Right hindlimb (tissue), 1 donor: ENCODE data around the gene PCK2.

ENCODE experiments used
- DNase-seq: peaks from one replicate; pipeline ENCODE4 v3.0.0-alpha.2; 2018

PCK2 gene

GRCh38 chr14:24062216-24062980 is 31.7 kb upstream of the PCK2 start:
- no peak for DNase-seq

GRCh38 chr14:24063263-24063836 is 30.8 kb upstream of the PCK2 start:
- DNase-seq = no peak

- no peak for DNase-seq
Observed at GRCh38 chr14:24064091-24064795, 29.9 kb upstream of the PCK2 start.

- DNase-seq = no peak
Observed at GRCh38 chr14:24064856-24065255, 29.3 kb upstream of the PCK2 start.

- DNase-seq = no peak
Observed at GRCh38 chr14:24065408-24065807, 28.7 kb upstream of the PCK2 start.

GRCh38 chr14:24066496-24067132 is 27.5 kb upstream of the PCK2 start:
- DNase-seq = no peak

GRCh38 chr14:24067133-24068082 is 26.7 kb upstream of the PCK2 start:
- no peak for DNase-seq

- DNase-seq = no peak
Observed at GRCh38 chr14:24068711-24069410, 25.2 kb upstream of the PCK2 start.

- DNase-seq = no peak
Observed at GRCh38 chr14:24069411-24069735, 24.7 kb upstream of the PCK2 start.

GRCh38 chr14:24070285-24071143 is 23.6 kb upstream of the PCK2 start:
- no peak for DNase-seq

- no peak for DNase-seq
Observed at GRCh38 chr14:24071144-24071697, 22.9 kb upstream of the PCK2 start, which contains the start of gene CPNE6. TSS of gene CPNE6 (plus strand) at chr14:24071562. CDS start at chr14:24072937, 1,375 bp downstream.

- DNase-seq = no peak
Observed at GRCh38 chr14:24071836-24072430, 22.2 kb upstream of the PCK2 start.

GRCh38 chr14:24072436-24072835 is 21.7 kb upstream of the PCK2 start:
- no peak for DNase-seq

GRCh38 chr14:24072881-24073877 is 20.9 kb upstream of the PCK2 start:
- DNase-seq = no peak

GRCh38 chr14:24074625-24075484 is 19.3 kb upstream of the PCK2 start:
- no peak for DNase-seq

- no peak for DNase-seq
Observed at GRCh38 chr14:24075485-24076301, 18.4 kb upstream of the PCK2 start.

- DNase-seq = no peak
Observed at GRCh38 chr14:24076302-24076601, 17.9 kb upstream of the PCK2 start.
